HG03045 (cell line): Measurements from ENCODE around the gene BCAP31.
"Not testable (repeated sequence)": the region's sequence is repeated elsewhere in the genome, so short reads cannot be mapped to it uniquely, and the experiment has no call there.

Source experiments
- ATAC-seq: cut with Tn5 transposase; IDR thresholded peaks from one replicate; pipeline ENCODE4 v1.9.1; 2021; ENCODE audit warnings: mild to moderate bottlenecking, moderate library complexity; ENCODE audit not compliant: unreplicated experiment

BCAP31 gene

DNA sequence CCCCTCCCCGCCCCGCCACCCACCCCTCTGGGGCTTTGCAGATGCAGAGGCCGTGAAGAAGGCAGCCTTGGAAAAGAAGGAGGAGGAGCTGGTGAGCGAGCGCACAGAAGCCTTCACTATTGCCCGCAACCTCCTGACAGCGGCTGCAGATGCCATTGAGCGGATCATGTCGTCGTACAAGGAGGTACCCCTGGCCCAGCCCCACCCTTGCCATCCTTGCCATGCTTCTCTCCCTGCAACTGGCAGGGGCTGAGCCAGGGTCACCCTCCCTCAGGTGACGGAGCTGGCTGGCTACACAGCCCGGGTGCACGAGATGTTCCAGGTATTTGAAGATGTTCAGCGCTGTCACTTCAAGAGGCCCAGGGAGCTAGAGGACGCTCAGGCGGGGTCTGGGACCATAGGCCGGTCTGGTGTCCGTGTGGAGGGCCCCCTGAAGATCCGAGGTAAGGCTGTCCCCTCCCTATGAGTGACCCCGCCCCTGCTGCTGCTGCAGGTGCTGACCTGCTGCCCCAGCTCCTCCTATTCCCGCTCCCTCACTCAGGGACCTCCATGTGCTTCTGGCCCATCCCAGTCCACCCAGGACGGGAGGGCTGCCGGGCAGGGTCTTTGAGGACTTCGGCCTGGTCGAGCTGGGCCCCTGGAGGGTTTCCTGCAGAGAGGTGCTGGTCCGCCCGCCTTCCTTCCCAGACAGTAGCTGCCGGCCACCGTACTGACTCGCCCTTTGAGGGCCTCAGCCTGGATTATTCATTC is 12.1 kb upstream of the BCAP31 start:
- no peak for ATAC-seq

DNA sequence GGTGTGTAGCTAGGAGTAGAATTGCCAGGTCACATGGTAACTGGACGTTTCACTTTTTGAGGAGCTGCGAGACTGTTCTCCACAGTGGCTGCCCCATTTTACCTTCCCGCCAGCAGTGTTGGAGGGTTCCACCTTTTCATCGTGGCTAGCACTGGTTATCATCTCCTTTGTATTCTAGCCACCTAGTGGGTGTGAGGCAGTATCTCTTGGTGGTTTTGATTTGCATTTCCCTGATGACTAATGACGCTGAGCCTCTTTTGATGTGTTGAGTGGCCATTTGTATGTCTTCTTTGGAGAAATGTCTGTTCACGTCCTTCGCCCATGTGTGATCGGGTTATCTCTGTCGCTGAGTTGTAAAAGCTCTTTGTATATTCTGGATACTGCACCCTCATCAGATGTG is 11.1 kb upstream of the BCAP31 start:
- ATAC-seq = no peak

DNA sequence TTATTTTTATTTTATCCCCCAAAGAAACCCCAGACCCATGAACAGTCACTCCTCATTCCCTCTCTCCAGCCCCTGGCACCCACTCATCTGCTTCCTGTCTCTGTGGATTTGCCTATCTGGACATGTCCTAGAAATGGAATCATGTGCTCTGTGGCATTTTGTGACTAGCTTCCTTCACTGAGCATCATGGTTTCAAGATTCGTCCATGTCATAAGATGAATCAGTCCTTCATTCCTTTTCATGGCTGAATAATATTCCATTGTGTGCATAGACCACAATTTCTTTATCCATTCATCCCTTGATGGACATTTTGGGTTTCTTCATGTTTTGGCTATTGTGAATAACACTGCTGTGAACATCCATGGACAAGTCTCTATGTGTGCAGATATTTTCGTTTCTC is 10.7 kb upstream of the BCAP31 start:
- ATAC-seq = no peak

DNA sequence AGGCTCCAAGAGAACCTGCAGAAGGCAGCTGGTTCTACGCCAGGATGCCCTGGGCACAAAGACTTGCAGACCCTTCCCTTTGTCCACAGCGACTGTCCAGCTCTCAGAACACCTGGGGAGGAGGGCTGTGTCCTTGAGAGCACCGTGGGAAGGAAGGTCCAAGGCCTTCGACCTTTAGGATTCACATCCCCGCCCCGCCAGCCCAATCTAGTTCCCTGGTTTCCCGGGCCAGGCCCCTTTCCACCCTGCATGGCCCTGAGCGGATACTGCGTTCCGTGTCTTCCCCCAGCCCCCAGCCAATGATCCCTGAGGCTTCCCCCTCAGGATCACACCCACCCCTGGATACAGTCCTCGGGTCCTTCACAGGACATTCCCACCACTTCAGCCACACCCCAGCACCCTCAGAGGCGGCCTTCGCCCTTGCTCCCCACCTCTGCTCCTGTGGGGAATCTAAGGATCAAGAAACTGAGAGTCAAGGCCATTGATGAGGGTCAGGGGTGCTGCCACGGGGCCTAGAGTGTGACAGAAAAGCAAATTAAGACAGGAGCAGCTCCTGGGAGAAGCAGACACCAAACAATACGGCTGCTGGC is 9.6 kb upstream of the BCAP31 start:
- ATAC-seq = no peak

DNA sequence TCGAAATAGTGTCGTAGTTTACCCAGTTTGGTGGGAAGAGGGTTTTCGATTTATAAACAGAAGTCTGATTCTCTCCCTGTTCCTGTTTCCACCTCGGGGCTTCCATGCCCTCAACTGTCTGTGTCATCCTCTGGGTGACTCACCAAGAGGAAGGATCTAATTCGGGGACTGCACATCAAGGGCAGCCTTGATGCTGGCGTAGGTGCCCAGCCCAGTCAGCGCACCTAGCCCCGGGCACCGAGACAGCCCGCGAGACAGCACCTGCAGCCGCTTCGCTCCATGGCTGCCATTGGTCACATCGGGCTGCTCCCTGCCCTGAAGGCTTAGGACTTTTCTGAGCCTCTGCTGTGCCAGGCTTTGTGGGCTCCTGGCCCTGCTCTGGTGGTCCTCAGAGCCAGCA is 8.2 kb upstream of the BCAP31 start:
- no peak for ATAC-seq

DNA sequence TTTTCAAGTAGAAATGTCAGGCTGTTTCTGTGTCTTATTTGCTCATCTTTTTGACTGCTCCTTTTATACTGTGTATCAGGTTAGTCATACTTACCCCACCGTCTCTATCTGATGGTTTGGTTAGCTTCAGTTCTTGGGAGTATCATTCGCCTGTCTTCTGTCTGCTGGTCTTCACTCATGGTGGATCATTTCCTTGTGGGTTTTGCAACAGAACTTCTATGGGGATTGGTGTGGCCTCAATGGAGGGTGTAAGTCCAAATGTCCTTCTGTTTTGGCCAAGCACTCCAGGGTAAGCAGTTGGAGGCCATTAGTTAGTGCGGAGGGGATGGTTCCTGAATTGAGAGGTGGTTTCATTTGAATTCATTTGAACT is 7.6 kb upstream of the BCAP31 start:
- no peak for ATAC-seq

DNA sequence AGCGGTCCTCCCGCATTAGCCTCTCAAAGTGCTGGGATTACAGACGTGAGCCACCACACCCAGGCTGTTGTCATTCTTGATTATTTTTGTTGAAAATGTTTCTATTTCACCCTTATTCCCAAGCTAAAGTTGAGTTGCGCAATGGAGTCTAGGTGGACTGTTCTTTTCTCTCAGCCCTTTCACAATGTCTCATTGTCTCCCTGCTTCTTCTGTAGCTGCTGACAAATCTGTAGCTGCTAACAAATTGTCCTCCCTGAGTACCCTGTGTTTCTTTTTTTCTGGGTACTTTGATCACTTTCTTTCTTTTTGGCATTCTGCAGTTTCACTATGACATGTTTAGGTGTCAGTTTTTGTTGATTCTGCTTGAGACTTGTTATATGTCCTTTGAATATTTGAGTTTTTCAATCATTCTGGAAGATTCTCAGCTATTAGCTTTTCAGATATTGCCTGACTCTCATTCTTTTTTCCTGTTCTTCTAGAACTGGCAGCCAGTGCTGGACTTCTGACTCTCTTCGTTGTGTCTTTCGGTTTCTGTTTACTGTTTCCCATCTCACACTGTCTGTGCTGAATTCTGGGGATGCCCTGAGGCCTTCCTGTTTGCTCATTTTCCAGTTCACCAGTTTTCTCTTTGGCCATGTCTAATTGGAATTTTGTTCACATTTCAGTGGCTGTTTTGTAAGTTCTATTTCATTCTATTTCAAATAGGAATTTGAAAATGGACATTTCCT is 7.1 kb upstream of the BCAP31 start:
- no peak for ATAC-seq

DNA sequence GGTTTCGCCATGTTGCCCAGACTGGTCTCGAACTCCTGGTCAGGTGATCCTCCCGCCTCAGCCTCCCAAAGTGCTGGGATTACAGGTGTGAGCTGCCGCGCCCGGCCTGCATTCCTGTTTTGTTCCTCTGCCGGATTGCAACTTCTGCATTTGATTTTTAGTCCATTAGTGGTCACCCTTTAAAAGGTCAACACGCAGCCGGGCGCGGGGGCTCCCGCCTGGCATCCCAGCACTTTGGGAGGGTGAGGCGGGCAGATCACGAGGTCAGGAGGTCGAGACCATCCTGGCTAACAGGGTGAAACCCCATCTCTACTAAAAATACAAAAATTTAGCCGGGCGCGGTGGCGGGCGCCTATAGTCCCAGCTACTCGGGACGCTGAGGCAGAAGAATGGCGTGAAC is 5.9 kb upstream of the BCAP31 start:
- ATAC-seq = not testable (repeated sequence)

DNA sequence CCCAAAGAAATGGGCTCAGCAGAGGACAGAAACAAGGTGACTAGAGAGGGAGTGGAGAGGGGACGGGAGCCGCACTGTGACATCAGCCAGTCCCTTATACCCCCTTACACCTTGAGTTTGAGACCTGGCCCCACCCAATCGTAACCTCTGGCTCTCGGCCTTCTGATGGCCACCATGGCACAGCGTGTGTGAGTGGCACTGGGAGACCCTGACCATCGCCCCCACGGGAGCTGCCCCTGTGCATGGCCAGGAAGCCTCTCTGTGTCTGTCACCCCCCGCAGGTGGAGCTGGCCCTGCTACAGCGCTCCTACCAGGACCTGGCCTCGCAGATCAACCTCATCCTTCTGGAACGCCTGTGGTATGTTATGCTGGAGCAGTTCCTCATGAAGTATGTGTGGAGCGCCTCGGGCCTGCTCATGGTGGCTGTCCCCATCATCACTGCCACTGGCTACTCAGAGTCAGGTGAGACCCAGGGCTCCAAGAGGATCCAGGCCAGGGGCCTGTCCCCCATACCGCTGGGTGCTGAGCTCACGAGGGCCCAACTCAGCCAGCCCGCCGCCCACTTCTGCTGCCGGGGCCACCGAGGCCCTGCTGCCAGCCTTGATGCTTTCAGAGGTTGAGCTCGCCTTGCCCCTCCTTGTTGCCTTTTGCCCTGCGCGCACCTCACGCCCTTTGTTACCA is 4.9 kb upstream of the BCAP31 start:
- no peak for ATAC-seq

DNA sequence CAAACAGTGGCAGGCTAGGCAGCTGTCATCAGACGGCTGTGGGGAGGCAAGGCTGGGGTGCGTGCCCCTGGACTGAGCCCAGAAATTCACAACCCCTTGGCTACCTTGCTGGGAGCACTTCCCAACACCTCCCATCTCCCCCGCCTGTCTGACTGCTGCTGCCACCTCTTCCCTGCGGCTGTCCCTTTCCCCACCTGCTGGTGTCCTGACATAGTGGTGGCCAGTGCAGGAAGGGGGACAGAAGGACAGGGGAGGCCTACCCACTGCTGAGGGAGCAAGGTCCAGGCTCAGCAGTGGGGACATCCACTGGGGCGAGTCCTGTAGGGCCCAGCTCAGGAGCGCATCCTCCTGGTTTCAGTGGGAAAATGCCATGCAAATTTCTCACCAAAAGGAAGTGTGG is 3.9 kb upstream of the BCAP31 start:
- ATAC-seq = no peak

DNA sequence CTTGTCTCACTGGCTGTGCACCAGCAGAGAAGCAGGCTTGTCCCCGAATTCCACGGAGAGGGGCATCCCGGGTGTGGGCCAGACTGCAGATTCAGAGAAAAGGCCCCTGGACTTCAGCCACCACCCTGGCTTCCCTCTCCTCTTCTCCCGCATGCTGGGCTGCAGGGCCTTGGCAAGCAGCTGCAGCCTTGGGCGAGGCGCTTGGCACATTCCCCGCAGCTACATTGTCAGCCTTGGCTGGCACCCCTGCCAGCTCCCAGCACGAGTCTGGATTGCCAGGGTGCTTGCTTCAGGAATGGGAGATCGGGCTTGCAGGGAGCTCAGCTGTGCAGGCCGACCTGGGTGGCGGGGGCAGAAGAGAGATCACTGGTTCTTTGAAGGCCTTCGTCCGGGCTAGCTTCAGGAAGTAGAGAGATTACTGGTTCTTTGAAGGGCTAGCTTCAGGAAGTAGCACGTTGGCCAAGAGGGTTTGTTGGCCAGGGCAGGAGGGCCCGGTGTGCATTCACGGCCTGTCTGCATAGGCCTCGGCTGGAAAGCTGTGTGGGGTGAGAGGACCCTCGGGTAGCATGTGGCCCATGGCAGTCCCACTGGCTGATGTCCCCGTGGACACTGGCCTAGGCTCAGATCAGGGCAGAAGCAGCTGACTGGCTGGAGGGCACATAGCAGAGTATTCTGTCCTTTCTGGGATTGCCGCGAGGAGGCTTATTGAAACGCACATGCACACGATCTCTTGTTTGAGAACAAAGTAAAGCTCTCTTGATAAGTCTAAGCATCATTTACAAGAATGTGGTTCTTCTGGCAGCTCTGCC is 3.1 kb upstream of the BCAP31 start:
- no peak for ATAC-seq

DNA sequence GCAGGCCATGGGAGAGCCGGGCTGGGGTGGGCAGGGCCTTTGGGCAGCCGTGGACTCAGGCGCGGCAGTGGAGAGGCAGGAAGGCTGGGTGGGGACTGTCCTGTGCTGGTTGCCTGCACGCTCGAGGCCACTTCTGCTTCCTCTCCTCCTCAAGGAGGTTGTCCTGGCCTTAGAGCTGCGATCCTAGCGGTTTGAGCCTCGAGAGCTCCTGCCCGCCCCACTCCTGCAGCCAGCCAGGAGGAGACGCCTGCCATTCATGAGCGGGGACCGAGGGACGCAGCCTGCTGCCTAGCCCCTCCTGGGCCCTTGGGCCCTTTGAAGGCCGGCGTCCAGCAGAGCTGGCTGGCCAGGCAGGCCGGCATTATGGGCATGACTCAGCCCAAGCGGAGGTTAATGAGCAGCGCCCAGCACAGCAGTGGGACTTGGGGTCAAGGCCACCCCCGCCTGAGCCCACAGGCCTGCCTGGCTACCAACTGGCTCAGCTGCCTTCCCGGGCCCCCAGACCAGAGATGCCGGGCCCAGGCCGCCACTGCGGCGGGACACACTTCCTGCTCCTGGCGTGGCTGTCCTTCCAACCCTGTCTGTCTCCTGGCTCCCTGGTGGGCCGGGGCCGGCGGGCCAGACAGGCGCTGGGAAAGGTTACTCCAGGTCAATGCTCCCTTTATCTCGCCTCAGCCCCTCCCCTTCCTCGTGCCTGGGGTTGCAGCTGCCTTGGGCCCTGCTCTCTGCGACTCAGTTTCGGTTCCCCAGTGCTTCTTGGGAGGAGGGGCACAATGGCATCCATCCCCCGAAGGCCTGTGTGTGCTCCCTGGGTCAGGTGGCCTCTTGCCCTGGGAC is 2.3 kb upstream of the BCAP31 start:
- peak; percentile 42 for ATAC-seq

DNA sequence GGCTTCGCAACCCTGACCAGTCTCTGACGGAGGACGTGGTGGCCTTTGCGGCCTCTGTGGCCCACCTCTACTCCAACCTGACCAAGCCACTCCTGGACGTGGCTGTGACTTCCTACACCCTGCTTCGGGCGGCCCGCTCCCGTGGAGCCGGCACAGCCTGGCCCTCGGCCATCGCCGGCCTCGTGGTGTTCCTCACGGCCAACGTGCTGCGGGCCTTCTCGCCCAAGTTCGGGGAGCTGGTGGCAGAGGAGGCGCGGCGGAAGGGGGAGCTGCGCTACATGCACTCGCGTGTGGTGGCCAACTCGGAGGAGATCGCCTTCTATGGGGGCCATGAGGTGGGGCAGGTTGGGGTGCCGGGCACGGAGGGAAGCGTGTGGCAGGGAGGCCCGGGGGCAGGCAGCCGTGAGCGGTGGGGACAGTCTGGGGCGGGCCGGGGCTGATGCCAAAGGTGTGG is 1.7 kb upstream of the BCAP31 start:
- no peak for ATAC-seq

DNA sequence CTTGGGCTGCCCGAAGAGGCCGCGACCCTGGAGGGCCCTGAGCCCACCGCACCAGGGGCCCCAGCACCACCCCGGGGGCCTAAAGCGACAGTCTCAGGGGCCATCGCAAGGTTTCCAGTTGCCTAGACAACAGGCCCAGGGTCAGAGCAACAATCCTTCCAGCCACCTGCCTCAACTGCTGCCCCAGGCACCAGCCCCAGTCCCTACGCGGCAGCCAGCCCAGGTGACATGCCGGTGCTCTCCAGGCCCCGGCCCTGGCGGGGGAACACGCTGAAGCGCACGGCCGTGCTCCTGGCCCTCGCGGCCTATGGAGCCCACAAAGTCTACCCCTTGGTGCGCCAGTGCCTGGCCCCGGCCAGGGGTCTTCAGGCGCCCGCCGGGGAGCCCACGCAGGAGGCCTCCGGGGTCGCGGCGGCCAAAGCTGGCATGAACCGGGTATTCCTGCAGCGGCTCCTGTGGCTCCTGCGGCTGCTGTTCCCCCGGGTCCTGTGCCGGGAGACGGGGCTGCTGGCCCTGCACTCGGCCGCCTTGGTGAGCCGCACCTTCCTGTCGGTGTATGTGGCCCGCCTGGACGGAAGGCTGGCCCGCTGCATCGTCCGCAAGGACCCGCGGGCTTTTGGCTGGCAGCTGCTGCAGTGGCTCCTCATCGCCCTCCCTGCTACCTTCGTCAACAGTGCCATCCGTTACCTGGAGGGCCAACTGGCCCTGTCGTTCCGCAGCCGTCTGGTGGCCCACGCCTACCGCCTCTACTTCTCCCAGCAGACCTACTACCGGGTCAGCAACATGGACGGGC is 1.0 kb upstream of the BCAP31 start:
- ATAC-seq = peak; percentile 6

DNA sequence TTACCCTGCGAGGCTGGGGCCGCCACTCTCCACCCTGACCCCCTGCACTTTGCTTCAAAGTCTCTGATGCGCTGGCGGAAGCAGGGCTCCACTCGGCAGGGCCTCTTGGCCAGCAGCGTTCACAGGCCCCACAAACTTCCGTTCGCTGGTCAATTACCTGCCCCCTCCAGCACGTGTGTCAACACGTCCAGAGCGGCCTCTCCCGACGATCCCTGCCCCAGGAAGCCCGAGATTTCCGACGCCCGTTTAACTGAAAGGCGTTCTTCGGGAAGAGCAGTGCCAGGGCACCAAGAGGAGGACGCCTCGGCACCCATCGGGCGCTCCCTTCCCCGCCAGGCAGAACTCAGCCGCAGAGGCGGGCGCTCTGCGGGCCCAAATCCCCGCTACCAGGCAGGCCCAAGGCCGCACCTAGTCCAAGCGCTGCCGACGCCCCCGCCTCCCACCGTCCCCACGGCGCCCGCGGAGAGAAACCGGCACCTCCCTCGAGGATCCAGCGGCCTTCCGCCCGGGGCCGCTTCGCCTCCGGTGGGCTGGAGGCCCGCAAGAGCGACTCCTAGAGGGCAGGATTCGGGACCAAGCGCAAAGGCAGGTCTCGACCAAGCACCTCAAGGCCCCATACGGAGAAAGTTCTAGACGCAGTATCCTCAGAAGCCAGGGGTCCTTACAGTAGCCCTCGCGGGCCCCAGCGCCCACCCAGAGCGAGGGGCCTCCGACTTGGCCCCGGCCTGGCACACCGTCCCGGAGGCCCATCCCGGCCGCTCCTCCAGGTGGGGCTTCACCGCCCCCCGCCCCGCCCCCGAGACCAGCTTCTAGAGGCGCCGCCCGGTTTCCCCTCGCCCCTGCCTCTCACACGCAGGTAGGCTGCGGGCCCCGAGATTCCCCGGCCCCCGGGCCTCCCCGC is 586 bp downstream of the BCAP31 start:
- peak; percentile 37 for ATAC-seq

DNA sequence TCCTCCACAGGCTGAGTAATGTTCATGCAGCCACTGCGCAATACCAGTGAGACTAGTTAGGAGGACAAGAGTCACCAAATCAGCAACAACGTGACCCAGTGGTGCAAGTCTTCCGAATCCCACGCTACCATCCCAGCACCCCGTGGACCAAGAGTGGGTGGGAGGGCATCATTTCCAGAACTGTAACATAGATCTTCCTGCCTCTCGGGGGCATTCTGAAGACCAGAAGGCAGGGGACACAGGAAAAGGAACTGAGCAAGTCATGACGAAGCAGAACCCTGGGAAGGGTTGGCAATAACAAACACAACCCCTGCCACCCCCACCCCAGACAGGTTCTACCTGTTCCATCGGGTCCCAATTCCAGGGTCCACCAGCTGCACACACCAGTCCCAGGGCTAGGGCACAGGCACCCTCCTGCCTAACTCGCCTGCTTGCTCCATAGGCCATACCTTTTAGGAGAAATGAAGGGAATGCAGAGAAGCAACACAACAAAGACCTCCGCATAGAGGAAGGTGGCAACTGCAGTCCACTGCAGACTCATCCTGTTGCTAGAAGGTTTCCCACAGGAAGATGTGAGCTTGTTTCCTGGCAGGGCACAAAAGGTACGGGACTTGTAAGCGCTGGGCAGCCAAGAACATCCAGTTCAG is 1.4 kb downstream of the BCAP31 start:
- ATAC-seq = no peak

DNA sequence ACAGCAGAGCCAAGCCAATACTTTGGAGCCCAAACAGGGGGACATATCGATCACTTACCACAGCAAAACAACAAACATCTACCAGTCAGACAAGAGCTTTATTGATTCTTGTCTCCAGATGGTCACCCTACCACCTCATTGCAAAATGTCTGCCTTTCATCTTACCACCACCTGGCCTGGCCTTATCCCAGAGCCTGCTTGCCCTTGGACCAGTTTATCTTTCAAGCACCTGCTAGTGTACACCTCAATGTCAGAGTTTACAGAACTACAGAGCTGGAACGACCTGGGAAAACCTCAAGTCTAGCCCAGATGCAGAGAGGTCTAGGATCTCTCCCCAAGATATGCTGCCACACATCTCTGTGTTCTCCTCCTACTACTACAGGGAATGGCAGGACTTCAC is 4.5 kb downstream of the BCAP31 start:
- no peak for ATAC-seq

DNA sequence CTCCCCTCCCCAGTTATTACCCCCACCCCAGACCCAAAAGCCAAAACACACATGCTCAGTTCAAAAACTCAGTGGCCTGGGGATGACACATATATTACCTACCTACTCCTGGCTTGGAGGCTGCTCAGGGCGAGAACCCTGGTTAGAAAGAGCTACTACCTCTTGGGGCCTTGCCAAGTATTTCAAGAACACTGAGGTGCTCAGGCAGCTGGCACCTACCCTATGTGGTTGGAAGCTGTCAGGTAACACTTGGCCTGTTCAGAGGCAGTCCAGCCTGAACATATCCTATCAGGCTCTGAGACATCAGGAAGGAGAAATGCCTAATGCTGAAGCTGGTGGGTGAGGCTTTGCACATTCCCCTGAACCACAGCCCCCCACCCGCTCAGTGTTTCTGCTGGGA is 4.9 kb downstream of the BCAP31 start:
- no peak for ATAC-seq
